Measurements from ENCODE around the gene CCDC152.

DNA sequence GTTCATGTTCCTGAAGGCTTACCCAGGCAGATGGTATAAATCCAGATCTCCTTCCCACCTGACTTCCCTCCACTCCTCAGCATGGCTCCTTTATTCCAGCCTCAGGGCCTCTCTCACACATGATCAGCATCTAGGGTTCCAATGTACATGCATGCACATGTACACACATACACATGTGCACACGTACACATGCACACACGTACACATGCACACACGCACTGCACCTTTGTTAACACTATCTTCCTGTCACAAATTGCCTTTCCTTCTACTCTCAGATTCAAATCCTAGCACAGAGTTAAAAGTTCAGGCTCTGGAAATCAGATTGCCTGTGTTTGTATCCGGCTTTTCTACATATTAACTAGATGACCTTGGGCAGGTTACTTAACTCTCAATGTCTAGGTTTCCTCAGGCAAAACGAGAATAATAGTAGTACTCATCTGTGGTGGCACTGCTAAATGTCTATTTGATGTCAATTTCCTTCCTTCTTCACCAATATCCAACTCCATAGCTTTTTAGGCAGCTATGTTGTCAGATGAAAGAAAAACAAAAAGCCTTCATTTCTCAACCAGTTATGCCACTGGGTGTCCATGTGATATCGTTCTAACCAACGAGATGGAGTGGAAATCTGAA is 67.8 kb downstream of the CCDC152 start:
- TF ChIP-seq CHD2 (IDR thresholded peaks at IDR 0.05; ENCODE audit: borderline replicate concordance, low read depth, low read length): no peak
- no peak for TF ChIP-seq MXI1 (IDR thresholded peaks at IDR 0.05; ENCODE audit: low read depth, low read length)
- TF ChIP-seq, protein P1, sequence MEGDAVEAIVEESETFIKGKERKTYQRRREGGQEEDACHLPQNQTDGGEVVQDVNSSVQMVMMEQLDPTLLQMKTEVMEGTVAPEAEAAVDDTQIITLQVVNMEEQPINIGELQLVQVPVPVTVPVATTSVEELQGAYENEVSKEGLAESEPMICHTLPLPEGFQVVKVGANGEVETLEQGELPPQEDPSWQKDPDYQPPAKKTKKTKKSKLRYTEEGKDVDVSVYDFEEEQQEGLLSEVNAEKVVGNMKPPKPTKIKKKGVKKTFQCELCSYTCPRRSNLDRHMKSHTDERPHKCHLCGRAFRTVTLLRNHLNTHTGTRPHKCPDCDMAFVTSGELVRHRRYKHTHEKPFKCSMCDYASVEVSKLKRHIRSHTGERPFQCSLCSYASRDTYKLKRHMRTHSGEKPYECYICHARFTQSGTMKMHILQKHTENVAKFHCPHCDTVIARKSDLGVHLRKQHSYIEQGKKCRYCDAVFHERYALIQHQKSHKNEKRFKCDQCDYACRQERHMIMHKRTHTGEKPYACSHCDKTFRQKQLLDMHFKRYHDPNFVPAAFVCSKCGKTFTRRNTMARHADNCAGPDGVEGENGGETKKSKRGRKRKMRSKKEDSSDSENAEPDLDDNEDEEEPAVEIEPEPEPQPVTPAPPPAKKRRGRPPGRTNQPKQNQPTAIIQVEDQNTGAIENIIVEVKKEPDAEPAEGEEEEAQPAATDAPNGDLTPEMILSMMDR (IDR thresholded peaks at IDR 0.05 in 2 of 3, conservative IDR thresholded peaks at IDR 0.05 in 1 of 3; ENCODE audit: control insufficient read depth in 2 of 3, extremely low read depth in 1 of 3, insufficient read depth in 1 of 3, low read depth in 3 of 3, low read length in 3 of 3): no peak
- no peak for TF ChIP-seq ETV6 (conservative IDR thresholded peaks at IDR 0.05 in 1 of 2, IDR thresholded peaks at IDR 0.05 in 1 of 2; ENCODE audit: borderline replicate concordance in 1 of 2, low read depth in 1 of 2)
- no peak for TF ChIP-seq POU2F2 (IDR thresholded peaks at IDR 0.05; ENCODE audit: borderline replicate concordance, low read depth, low read length)
- TF ChIP-seq, protein P2, sequence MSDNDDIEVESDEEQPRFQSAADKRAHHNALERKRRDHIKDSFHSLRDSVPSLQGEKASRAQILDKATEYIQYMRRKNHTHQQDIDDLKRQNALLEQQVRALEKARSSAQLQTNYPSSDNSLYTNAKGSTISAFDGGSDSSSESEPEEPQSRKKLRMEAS (IDR thresholded peaks at IDR 0.05; ENCODE audit: low read depth, low read length): no peak
- no peak for TF ChIP-seq YBX1 (IDR thresholded peaks at IDR 0.05)
- no peak for TF ChIP-seq POLR2A (IDR thresholded peaks at IDR 0.05; ENCODE audit: low read depth, low read length)
